Lower leg skin (tissue), 4 donors: Measurements from ENCODE around the gene LRG1. TPM values are rescaled to one million over a fixed set of nuclear protein-coding genes. Genes with fewer than 3 reads are reported as not detected.

Experiments used
- DNase-seq, 2 donors: peaks; one replicate each; pipeline ENCODE4 v3.0.0-alpha.2; 2019; ENCODE audit warnings: low spot score in 2 of 2
- H3K4me3 ChIP-seq: fragments of 200-600 bp; sonication (generic); 2 replicates; pipeline ENCODE4 v1.5.1; 2017; ENCODE audit warnings: mild to moderate bottlenecking, low read depth; ENCODE audit not compliant: poor library complexity, severe bottlenecking
- CTCF ChIP-seq, 3 donors: fragments of 450-650 bp; IDR thresholded peaks; one replicate each; pipeline ENCODE4 v1.5.1; 2016; ENCODE audit warnings: antibody characterized with exemption in 3 of 3, mild to moderate bottlenecking in 3 of 3, moderate library complexity in 2 of 3
- POLR2A ChIP-seq, 2 donors: fragments of 450-650 bp; IDR thresholded peaks; one replicate each; pipeline ENCODE4 v1.6.1; 2016 to 2017; ENCODE audit warnings: antibody characterized with exemption in 2 of 2, mild to moderate bottlenecking in 1 of 2, moderate library complexity in 1 of 2
- whole genome bisulfite sequencing, 2 donors: methylation state at CpG; one replicate each; pipeline ENCODE4 v1.1.5; 2018; 5-methylcytosine and 5-hydroxymethylcytosine counted together
- intact Hi-C: fragments of 100-400 bp; cut with DNase I; formaldehyde crosslinking; loops from one replicate; pipeline ENCODE4 v1.15.0; 2023; ENCODE audit warnings: low total_unique reads
- total RNA-seq, 4 donors: library from RNA; depleted of rRNA; stranded (reverse); fragments of >200 nt; gene quantifications; one replicate each; pipeline ENCODE4 v1.1.0, GENCODE V29; 2016

LRG1 gene
- total RNA-seq, 4 donors from 2014 or later, result 1.8 to 9.9 (median 2.7) TPM

- TF ChIP-seq POLR2A (IDR thresholded peaks at IDR 0.05) (no peak), CTCF (IDR thresholded peaks at IDR 0.05) (no peak)
- no peak within 1 kb of the TSS for H3K4me3 ChIP-seq
- intact Hi-C loops, result loop anchor here (5.0 kb wide), 1 partner anchor 78 kb away; the partner anchor contains the start of gene TNFAIP8L1
- DNase-seq, result peak in 1 of 2 donors; percentile 40
- WGBS, 2 donors, result 59 to 73% methylated on average over 13 of the region's 13 CpGs
Observed at GRCh38 chr19:4559569-4559968, 19.7 kb upstream of the LRG1 start, which contains the start of gene SEMA6B. TSS of gene SEMA6B (minus strand) at chr19:4559684. CDS start at chr19:4558457, 1,227 bp downstream.

GRCh38 chr19:4557971-4558941 is 18.4 kb upstream of the LRG1 start:
- intact Hi-C loops, result loop anchor here (5.0 kb wide), 1 partner anchor 79 kb away; the partner anchor contains the start of gene TNFAIP8L1
- no peak overlapping the region for H3K4me3 ChIP-seq
- no peak for DNase-seq
- TF ChIP-seq CTCF (IDR thresholded peaks at IDR 0.05) (peak in 1 of 3 donors; percentile 50), POLR2A (IDR thresholded peaks at IDR 0.05) (no peak)
- WGBS, 2 donors, result 20 to 26% methylated on average over 41 to 44 of the region's 44 CpGs

- H3K4me3 ChIP-seq, result no peak overlapping the region
- TF ChIP-seq POLR2A (IDR thresholded peaks at IDR 0.05) (no peak), CTCF (IDR thresholded peaks at IDR 0.05) (no peak)
- intact Hi-C loops, result loop anchor here (5.0 kb wide), 1 partner anchor 80 kb away; the partner anchor contains the start of gene TNFAIP8L1
- DNase-seq, result no peak
- WGBS, 2 donors, result 75 to 80% methylated on average over 30 to 33 of the region's 33 CpGs
Observed at GRCh38 chr19:4557144-4557970, 17.5 kb upstream of the LRG1 start.

GRCh38 chr19:4556597-4557127 is 16.8 kb upstream of the LRG1 start:
- no peak for DNase-seq
- intact Hi-C loops, result loop anchor here (5.0 kb wide), 1 partner anchor 81 kb away; the partner anchor contains the start of gene TNFAIP8L1
- TF ChIP-seq POLR2A (IDR thresholded peaks at IDR 0.05) (no peak), CTCF (IDR thresholded peaks at IDR 0.05) (no peak)
- 65 to 79% methylated on average over 25 of the region's 25 CpGs for WGBS, 2 donors
- no peak overlapping the region for H3K4me3 ChIP-seq
